GM23248 (cell line): ENCODE measurements around the gene REXO5.

ENCODE experiments used
- EZH2 ChIP-seq: fragments of 200-600 bp; sonication (generic); IDR thresholded peaks from 2 replicates; pipeline ENCODE4 v1.6.1; 2018; ENCODE audit warnings: antibody characterized with exemption, mild to moderate bottlenecking; ENCODE audit not compliant: insufficient read depth, poor library complexity, severe bottlenecking
- EZH2phosphoT487 ChIP-seq: fragments of 200-600 bp; sonication (generic); IDR thresholded peaks from 2 replicates; pipeline ENCODE4 v1.6.1; 2018; ENCODE audit warnings: antibody characterized with exemption, moderate library complexity, mild to moderate bottlenecking, low read depth; ENCODE audit not compliant: insufficient read depth

- TF ChIP-seq EZH2phosphoT487 = no peak
- no peak for TF ChIP-seq EZH2
Observed at GRCh38 chr16:20774703-20775362, 31.5 kb upstream of the REXO5 start.
